CD4-positive, alpha-beta T cell treated with Interleukin-1 beta for 1 hour (primary cell): ENCODE results near the gene PLEKHN1.

ENCODE experiments used
- DNase-seq, 2 donors: peaks; one replicate each; pipeline ENCODE4 v3.0.0-alpha.2; 2020 to 2022

PLEKHN1 gene

GRCh38 chr1:929712-930632 is 36.3 kb upstream of the PLEKHN1 start:
- no peak for DNase-seq

- DNase-seq = no peak
Measured at GRCh38 chr1:930633-931138, 35.6 kb upstream of the PLEKHN1 start.

- no peak for DNase-seq
Measured at GRCh38 chr1:931380-932172, 34.7 kb upstream of the PLEKHN1 start.

- DNase-seq = no peak
Measured at GRCh38 chr1:932173-932510, 34.1 kb upstream of the PLEKHN1 start.

GRCh38 chr1:932776-933602 is 33.3 kb upstream of the PLEKHN1 start:
- DNase-seq = no peak

GRCh38 chr1:933603-933940 is 32.7 kb upstream of the PLEKHN1 start:
- no peak for DNase-seq

DNA sequence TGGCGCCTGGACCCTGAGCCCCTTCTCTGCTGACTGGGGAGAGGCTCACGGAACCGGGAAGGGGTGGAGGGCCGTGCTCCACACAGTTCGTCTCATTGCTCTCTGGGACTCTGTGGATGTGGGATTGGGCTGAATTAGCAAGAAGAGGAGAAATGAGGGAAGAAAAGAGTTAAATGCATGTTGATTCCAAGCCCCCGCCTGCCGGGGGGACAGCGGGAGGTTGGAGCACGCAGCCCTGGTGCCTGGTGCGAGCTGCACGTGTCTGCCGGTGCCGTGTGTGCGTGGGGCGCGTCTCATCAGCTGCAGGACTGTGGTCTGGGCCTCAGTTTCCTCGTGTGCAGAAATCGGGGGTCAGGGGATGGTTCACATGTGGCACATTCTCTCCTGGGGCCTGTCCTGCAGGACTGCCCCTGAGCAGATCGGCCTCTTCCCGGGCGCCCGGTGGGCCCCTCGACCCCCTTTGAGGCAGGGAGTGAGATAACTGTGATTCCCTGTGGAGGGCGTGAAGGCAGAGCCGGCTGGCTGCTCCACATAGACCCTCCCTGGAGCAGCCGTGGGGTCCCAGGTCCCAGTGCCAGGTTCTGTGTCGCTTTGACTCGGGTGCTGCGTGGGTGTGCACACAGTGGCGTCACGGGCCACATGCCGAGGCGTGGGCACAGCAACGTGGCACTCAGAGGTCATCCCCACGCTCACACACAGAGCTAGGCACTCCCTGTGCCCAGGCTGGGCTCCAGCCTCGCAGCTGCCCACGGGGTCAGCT is 31.1 kb upstream of the PLEKHN1 start:
- DNase-seq = no peak

- DNase-seq = no peak
Measured at GRCh38 chr1:935751-936231, 30.5 kb upstream of the PLEKHN1 start.

- DNase-seq = no peak
Measured at GRCh38 chr1:936348-937264, 29.7 kb upstream of the PLEKHN1 start.

GRCh38 chr1:937521-937920 is 28.8 kb upstream of the PLEKHN1 start:
- DNase-seq = no peak

GRCh38 chr1:938088-938683 is 28.1 kb upstream of the PLEKHN1 start:
- no peak for DNase-seq

- DNase-seq = no peak
Measured at GRCh38 chr1:938711-939489, 27.4 kb upstream of the PLEKHN1 start.

DNA sequence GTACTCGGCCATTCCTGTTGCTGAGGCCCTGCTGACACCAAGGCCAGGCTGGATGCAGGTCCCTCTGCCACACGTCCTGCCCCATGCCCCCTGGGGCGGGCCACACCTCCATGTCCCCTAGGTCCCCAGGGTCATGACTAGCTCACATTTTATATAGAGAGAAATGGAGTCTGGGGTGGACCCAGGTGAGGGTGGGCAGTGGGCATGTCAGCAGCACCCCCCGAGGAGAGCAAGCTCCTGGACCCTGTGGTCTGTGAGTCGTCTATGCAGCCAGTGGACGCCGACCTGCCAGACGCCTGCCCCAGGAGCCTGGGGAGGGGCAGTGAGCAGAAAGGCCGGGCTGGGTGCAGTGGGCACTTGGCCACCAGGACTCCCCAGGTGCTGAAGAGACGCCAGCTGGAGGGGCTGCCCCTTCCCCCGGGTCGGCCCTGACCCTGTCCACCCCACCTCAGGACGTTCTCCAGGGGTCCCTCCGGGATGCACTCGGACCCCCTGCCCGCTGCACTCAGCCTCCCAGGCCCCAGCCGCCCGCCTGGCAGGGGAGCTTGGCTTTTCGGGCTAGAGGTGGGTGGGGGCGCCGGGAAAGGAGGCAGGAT is 26.7 kb upstream of the PLEKHN1 start:
- DNase-seq = no peak

GRCh38 chr1:940107-941014 is 25.9 kb upstream of the PLEKHN1 start:
- DNase-seq = peak in 1 of 2 donors; percentile 31

- DNase-seq = no peak
Measured at GRCh38 chr1:941015-941587, 25.2 kb upstream of the PLEKHN1 start.

GRCh38 chr1:941588-942383 is 24.5 kb upstream of the PLEKHN1 start:
- DNase-seq = no peak

DNA sequence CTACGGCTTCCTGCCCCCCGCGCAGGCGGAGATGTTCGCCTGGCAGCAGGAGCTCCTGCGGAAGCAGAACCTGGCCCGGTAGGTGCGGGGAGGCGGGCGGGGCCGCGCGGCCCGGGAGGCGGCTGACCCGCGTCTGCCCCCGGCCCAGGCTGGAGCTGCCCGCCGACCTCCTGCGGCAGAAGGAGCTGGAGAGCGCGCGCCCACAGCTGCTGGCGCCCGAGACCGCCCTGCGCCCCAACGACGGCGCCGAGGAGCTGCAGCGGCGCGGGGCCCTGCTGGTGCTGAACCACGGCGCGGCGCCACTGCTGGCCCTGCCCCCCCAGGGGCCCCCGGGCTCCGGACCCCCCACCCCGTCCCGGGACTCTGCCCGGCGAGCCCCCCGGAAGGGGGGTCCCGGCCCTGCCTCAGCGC is 23.9 kb upstream of the PLEKHN1 start:
- DNase-seq = no peak
